Measurements from ENCODE around the gene LAMA5. TPM values are rescaled to one million over a fixed set of nuclear protein-coding genes. Genes with fewer than 3 reads are reported as not detected.

The LAMA5 gene
- total and polyA plus RNA-seq, 2 donors (not counting 1 experiment from before 2014, with no cell fraction given), result 52.9 to 83.5 TPM

GRCh38 chr20:62291251-62292066 is 75.7 kb downstream of the LAMA5 start:
- Histone ChIP-seq H4K20me1 (ENCODE audit: control insufficient read depth, insufficient read depth, low read length, poor library complexity, severe bottlenecking) (no peaks in the 10 kb centered on the region), H3K79me2 (ENCODE audit: control insufficient read depth, insufficient read depth, low read length) (no peaks in the 10 kb centered on the region), H3K4me1 (ENCODE audit: control insufficient read depth in 2 of 2, insufficient read depth in 2 of 2, low read length in 2 of 2) (peaks cover 0 to 31% of the 10 kb centered on the region in 2 donors), H3K4me2 (replicated peaks; ENCODE audit: low read depth, low read length, poor library complexity, severe bottlenecking) (peak overlapping the region; percentile 28), H3K27ac (ENCODE audit: low read length in 2 of 2) (peak overlapping the region in 1 of 2 donors; percentile 41), H3K9ac (ENCODE audit: low read length) (no peak overlapping the region), H3K27me3 (replicated peaks in 1 of 4; ENCODE audit: control extremely low read depth in 1 of 4, control insufficient read depth in 3 of 4, insufficient read depth in 4 of 4, low read length in 3 of 4) (no peaks in the 10 kb centered on the region), H3K36me3 (replicated peaks in 1 of 2; ENCODE audit: control extremely low read depth in 1 of 2, control insufficient read depth in 1 of 2, extremely low read depth in 1 of 2, insufficient read depth in 2 of 2, low read length in 1 of 2) (peaks cover 0 to 42% of the 10 kb centered on the region in 2 experiments), H3K4me3 (ENCODE audit: control extremely low read depth in 1 of 5, extremely low read depth in 1 of 5, insufficient read depth in 1 of 5, low read depth in 2 of 5, low read length in 4 of 5) (no peak overlapping the region), H3K9me3 (ENCODE audit: control extremely low read depth in 1 of 3, control insufficient read depth in 2 of 3, insufficient read depth in 1 of 3, low read length in 2 of 3) (no peaks in the 10 kb centered on the region), H2AFZ (ENCODE audit: insufficient read depth, low read depth, low read length, poor library complexity, severe bottlenecking) (no peak overlapping the region)
- ChIA-PET POLR2A (interaction anchor here (0.5 to 0.7 kb wide), 2 partner anchors 49 to 113 kb away, joined by 3 read pairs; no protein-coding TSS in a partner anchor), CTCF (interaction anchor here (1.0 kb wide), 1 partner anchor 11 kb away, joined by 3 read pairs; the partner anchor contains the start of gene ADRM1)
- H3K27me3 Mint-ChIP-seq, result no peaks in the 10 kb centered on the region
- DNase-seq (no peak), ATAC-seq (ENCODE audit: low read depth) (no peak)
- peak overlapping the region; percentile 18 for H3K4me3 Mint-ChIP-seq
- peak overlapping the region; percentile 75 for H3K27ac Mint-ChIP-seq
- intact Hi-C loops (cut with micrococcal nuclease), result no loop called here
- H3K4me1 Mint-ChIP-seq, result peaks cover 24% of the 10 kb centered on the region
- WGBS (ENCODE audit: insufficient coverage), result 93% methylated on average over 26 of the region's 29 CpGs
- no peaks in the 10 kb centered on the region for H3K9me3 Mint-ChIP-seq (ENCODE audit: insufficient read depth)
- TF ChIP-seq, protein P1, sequence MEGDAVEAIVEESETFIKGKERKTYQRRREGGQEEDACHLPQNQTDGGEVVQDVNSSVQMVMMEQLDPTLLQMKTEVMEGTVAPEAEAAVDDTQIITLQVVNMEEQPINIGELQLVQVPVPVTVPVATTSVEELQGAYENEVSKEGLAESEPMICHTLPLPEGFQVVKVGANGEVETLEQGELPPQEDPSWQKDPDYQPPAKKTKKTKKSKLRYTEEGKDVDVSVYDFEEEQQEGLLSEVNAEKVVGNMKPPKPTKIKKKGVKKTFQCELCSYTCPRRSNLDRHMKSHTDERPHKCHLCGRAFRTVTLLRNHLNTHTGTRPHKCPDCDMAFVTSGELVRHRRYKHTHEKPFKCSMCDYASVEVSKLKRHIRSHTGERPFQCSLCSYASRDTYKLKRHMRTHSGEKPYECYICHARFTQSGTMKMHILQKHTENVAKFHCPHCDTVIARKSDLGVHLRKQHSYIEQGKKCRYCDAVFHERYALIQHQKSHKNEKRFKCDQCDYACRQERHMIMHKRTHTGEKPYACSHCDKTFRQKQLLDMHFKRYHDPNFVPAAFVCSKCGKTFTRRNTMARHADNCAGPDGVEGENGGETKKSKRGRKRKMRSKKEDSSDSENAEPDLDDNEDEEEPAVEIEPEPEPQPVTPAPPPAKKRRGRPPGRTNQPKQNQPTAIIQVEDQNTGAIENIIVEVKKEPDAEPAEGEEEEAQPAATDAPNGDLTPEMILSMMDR (IDR thresholded peaks at IDR 0.05), result no peak
- TF ChIP-seq EZH2 (IDR thresholded peaks at IDR 0.05; ENCODE audit: borderline replicate concordance, insufficient read depth, low read depth, low read length, poor library complexity, severe bottlenecking), result no peak

- Histone ChIP-seq H4K20me1 (ENCODE audit: control insufficient read depth, insufficient read depth, low read length, poor library complexity, severe bottlenecking) (no peaks in the 10 kb centered on the region), H3K9me3 (ENCODE audit: control extremely low read depth in 1 of 3, control insufficient read depth in 2 of 3, insufficient read depth in 1 of 3, low read length in 2 of 3) (no peaks in the 10 kb centered on the region), H3K4me2 (replicated peaks; ENCODE audit: low read depth, low read length, poor library complexity, severe bottlenecking) (no peak overlapping the region), H3K27ac (ENCODE audit: low read length in 2 of 2) (no peak overlapping the region), H2AFZ (ENCODE audit: insufficient read depth, low read depth, low read length, poor library complexity, severe bottlenecking) (no peak overlapping the region), H3K4me3 (ENCODE audit: control extremely low read depth in 1 of 5, extremely low read depth in 1 of 5, insufficient read depth in 1 of 5, low read depth in 2 of 5, low read length in 4 of 5) (no peak overlapping the region), H3K27me3 (replicated peaks in 1 of 4; ENCODE audit: control extremely low read depth in 1 of 4, control insufficient read depth in 3 of 4, insufficient read depth in 4 of 4, low read length in 3 of 4) (no peaks in the 10 kb centered on the region), H3K79me2 (ENCODE audit: control insufficient read depth, insufficient read depth, low read length) (no peaks in the 10 kb centered on the region), H3K9ac (ENCODE audit: low read length) (no peak overlapping the region), H3K4me1 (ENCODE audit: control insufficient read depth in 2 of 2, insufficient read depth in 2 of 2, low read length in 2 of 2) (peaks cover 0 to 29% of the 10 kb centered on the region in 2 donors), H3K36me3 (replicated peaks in 1 of 2; ENCODE audit: control extremely low read depth in 1 of 2, control insufficient read depth in 1 of 2, extremely low read depth in 1 of 2, insufficient read depth in 2 of 2, low read length in 1 of 2) (peaks cover 0 to 44% of the 10 kb centered on the region in 2 experiments)
- no peak for TF ChIP-seq EZH2 (IDR thresholded peaks at IDR 0.05; ENCODE audit: borderline replicate concordance, insufficient read depth, low read depth, low read length, poor library complexity, severe bottlenecking)
- TF ChIP-seq, protein P1 (IDR thresholded peaks at IDR 0.05), result no peak
- no peak overlapping the region for H3K4me3 Mint-ChIP-seq
- no peak for ATAC-seq (ENCODE audit: low read depth)
- no peak overlapping the region for H3K27ac Mint-ChIP-seq
- 100% methylated on average over 5 of the region's 8 CpGs for WGBS (ENCODE audit: insufficient coverage)
- intact Hi-C loops (cut with micrococcal nuclease), result no loop called here
- no peaks in the 10 kb centered on the region for H3K27me3 Mint-ChIP-seq
- ChIA-PET CTCF (no interaction called here), POLR2A (no interaction called here)
- no peak for DNase-seq
- peaks cover 23% of the 10 kb centered on the region for H3K4me1 Mint-ChIP-seq
- H3K9me3 Mint-ChIP-seq (ENCODE audit: insufficient read depth), result no peaks in the 10 kb centered on the region
Observed at GRCh38 chr20:62289898-62290297, 77.2 kb downstream of the LAMA5 start.

All from B cell (primary cell).